Heart left ventricle (tissue), 13 donors: ENCODE results near the gene ASTN2.

Experiments used
- CTCF ChIP-seq, 12 donors: fragments of 200-600 bp; sonication (generic) in 4 of 12; IDR thresholded peaks; one replicate each; pipeline versions ENCODE4 v1.5.0 to v1.8.0; 2018 to 2022; ENCODE audit warnings: antibody characterized with exemption in 12 of 12, mild to moderate bottlenecking in 5 of 12
- POLR2A ChIP-seq, 2 donors: fragments of 450-650 bp; IDR thresholded peaks; one replicate each; pipeline ENCODE4 v1.6.1; 2017; ENCODE audit warnings: antibody characterized with exemption in 2 of 2, mild to moderate bottlenecking in 2 of 2, moderate library complexity in 2 of 2
- donor health status: ischemic (EF 13 %, LVEDD 7.1; RV severe dilation, severe dysfunction).
- donor health status: DM: no; HTN: yes; CAD: no.
- donor health status: DM: no; HTN: no; CAD: no.
- donor health status: ischemic (EF 25% LVEDD 6.9; RV normal size, moderate dysfunction).
- donor health status: ischemic (EF 25% LVEDD 5.7; RV mildly dilated, moderate dysfunction).
- donor health status: ischemic (EF 35%, LVEDD 5.7; RV mildly dilated, moderate dysfunction).
- donor health status: nonischemic (EF 11% LVEDD 7.7; RV severe dilation, severe dysfunction).
- donor health status: DM: yes; HTN: yes; CAD: no.
- donor health status: PGD.
- donor health status: ischemic (EF 29% LVEDD 5.4; RV normal size, mild dysfunction).
- donor health status: nonischemic (EF 23%, LVEDD 6.1; RV moderate dilation, normal function).

GRCh38 chr9:116543731-116544400 lies 871.0 kb downstream of the ASTN2 start:
- no peak for TF ChIP-seq POLR2A (IDR thresholded peaks at IDR 0.05)
- no peak for TF ChIP-seq CTCF (IDR thresholded peaks at IDR 0.05)
